HepG2 (cell line): ENCODE measurements around the gene PDP2. TPM values are rescaled to one million over a fixed set of nuclear protein-coding genes. Genes with fewer than 3 reads are reported as not detected.

Experiments used
- ARHGAP35 ChIP-seq: sonication (generic); formaldehyde crosslinking; IDR thresholded peaks from 2 replicates; pipeline ENCODE4 v1.9.0; 2022; ENCODE audit warnings: mild to moderate bottlenecking, inconsistent platforms, moderate library complexity, missing genetic modification reagents, borderline replicate concordance
- CC2D1A ChIP-seq: sonication (generic); formaldehyde crosslinking; IDR thresholded peaks from 2 replicates; pipeline ENCODE4 v1.8.1; 2023; ENCODE audit warnings: mild to moderate bottlenecking, missing genetic modification reagents
- CENPX ChIP-seq: sonication (generic); formaldehyde crosslinking; IDR thresholded peaks from 2 replicates; pipeline ENCODE4 v1.9.0; 2021; ENCODE audit warnings: mild to moderate bottlenecking, missing genetic modification reagents, moderate library complexity
- ERF ChIP-seq: IDR thresholded peaks from 2 replicates; pipeline ENCODE4 v1.6.1; 2018; ENCODE audit warnings: missing biosample characterization, missing genetic modification reagents
- GATAD2A ChIP-seq: IDR thresholded peaks from 2 replicates; pipeline ENCODE4 v1.6.1; 2016
- GZF1 ChIP-seq: sonication (generic); formaldehyde crosslinking; IDR thresholded peaks from 2 replicates; pipeline ENCODE4 v1.5.1; 2020; ENCODE audit warnings: mild to moderate bottlenecking, missing genetic modification reagents
- HOMEZ ChIP-seq: IDR thresholded peaks from 2 replicates; pipeline ENCODE4 v1.6.1; 2016; ENCODE audit warnings: low read depth
- KAT8 ChIP-seq: IDR thresholded peaks from 2 replicates; pipeline ENCODE4 v1.6.1; 2016; ENCODE audit warnings: missing genetic modification reagents, missing compliant biosample characterization
- KDM2A ChIP-seq: sonication (generic); formaldehyde crosslinking; IDR thresholded peaks from 2 replicates; pipeline ENCODE4 v1.4.0; 2020; ENCODE audit warnings: low read depth, missing genetic modification reagents, borderline replicate concordance
- MAZ ChIP-seq, 2 experiments: sonication (generic) in 1 of 2; formaldehyde crosslinking in 1 of 2; IDR thresholded peaks; 2 replicates each; pipeline versions ENCODE4 v1.5.0 to v1.6.1; 2012 to 2020; ENCODE audit warnings: low read depth in 2 of 2, mild to moderate bottlenecking in 2 of 2, borderline replicate concordance in 1 of 2, improper control_type of control experiment in 1 of 2, low read length in 1 of 2, missing genetic modification reagents in 1 of 2, moderate library complexity in 1 of 2
- PAX8 ChIP-seq: sonication (generic); formaldehyde crosslinking; IDR thresholded peaks from 2 replicates; pipeline ENCODE4 v1.8.0; 2022; ENCODE audit warnings: mild to moderate bottlenecking, missing genetic modification reagents, borderline replicate concordance
- PLSCR1 ChIP-seq: sonication (generic); formaldehyde crosslinking; IDR thresholded peaks from 2 replicates; pipeline ENCODE4 v1.5.0; 2020; ENCODE audit warnings: missing genetic modification reagents, mild to moderate bottlenecking, borderline replicate concordance
- SCMH1 ChIP-seq: sonication (generic); formaldehyde crosslinking; IDR thresholded peaks from 2 replicates; pipeline ENCODE4 v1.9.0; 2021; ENCODE audit warnings: missing genetic modification reagents, mild to moderate bottlenecking, borderline replicate concordance
- SIN3B ChIP-seq: fragments of 150-350 bp; IDR thresholded peaks from 2 replicates; pipeline ENCODE4 v1.6.1; 2014; ENCODE audit warnings: low read length
- ZFP36L1 ChIP-seq: sonication (generic); formaldehyde crosslinking; IDR thresholded peaks from 2 replicates; pipeline ENCODE4 v1.8.0; 2022; ENCODE audit warnings: mild to moderate bottlenecking, missing genetic modification reagents, moderate library complexity
- ZNF547 ChIP-seq: sonication (generic); formaldehyde crosslinking; IDR thresholded peaks from 2 replicates; pipeline ENCODE4 v1.5.1; 2020; ENCODE audit warnings: mild to moderate bottlenecking, missing genetic modification reagents
- ZNF574 ChIP-seq: sonication (generic); formaldehyde crosslinking; IDR thresholded peaks from 2 replicates; pipeline ENCODE4 v1.4.0; 2020; ENCODE audit warnings: missing genetic modification reagents
- ZNF781 ChIP-seq: sonication (generic); formaldehyde crosslinking; IDR thresholded peaks from 2 replicates; pipeline ENCODE4 v1.5.1; 2020; ENCODE audit warnings: borderline replicate concordance, mild to moderate bottlenecking, missing genetic modification reagents; ENCODE audit errors: not compliant biosample characterization
- polyA plus RNA-seq, 8 experiments: library from polyadenylated mRNA; depleted of rRNA in 3 of 8; stranded (reverse) in 7 of 8; unstranded in 1 of 8; fragments of >200 nt; fragmentation: Illumina TruSeq in 4 of 8; extraction: Trizol in 4 of 8; gene quantifications; 2 replicates each; pipeline versions ENCODE4 v1.2.1 to v1.2.3, GENCODE V29; 2011 to 2016; ENCODE audit warnings: low read depth in 4 of 8, missing spikeins in 1 of 8, mixed read lengths in 1 of 8; ENCODE audit not compliant: insufficient read depth in 1 of 8
- total RNA-seq, 5 experiments: library from RNA; depleted of rRNA; stranded (reverse); fragments of >200 nt; fragmentation: Illumina TruSeq; extraction: Trizol; gene quantifications; 2 replicates each; pipeline ENCODE4 v1.2.3, GENCODE V29; 2016; ENCODE audit warnings: low read depth in 1 of 5
- TF ChIP-seq, protein P1 (sequence below): sonication (generic); formaldehyde crosslinking; IDR thresholded peaks from 2 replicates; pipeline ENCODE4 v1.5.0; 2020; ENCODE audit warnings: mild to moderate bottlenecking, missing genetic modification reagents
- TF ChIP-seq, protein P2 (sequence below): sonication (generic); formaldehyde crosslinking; IDR thresholded peaks from 2 replicates; pipeline ENCODE4 v1.4.0; 2020; ENCODE audit warnings: missing genetic modification reagents

The PDP2 gene
- total and polyA plus RNA-seq, 2 of the 13 experiments (the other 11 are each of a cell fraction or from before 2014, with no cell fraction given) = 12.8 to 15.8 TPM

DNA sequence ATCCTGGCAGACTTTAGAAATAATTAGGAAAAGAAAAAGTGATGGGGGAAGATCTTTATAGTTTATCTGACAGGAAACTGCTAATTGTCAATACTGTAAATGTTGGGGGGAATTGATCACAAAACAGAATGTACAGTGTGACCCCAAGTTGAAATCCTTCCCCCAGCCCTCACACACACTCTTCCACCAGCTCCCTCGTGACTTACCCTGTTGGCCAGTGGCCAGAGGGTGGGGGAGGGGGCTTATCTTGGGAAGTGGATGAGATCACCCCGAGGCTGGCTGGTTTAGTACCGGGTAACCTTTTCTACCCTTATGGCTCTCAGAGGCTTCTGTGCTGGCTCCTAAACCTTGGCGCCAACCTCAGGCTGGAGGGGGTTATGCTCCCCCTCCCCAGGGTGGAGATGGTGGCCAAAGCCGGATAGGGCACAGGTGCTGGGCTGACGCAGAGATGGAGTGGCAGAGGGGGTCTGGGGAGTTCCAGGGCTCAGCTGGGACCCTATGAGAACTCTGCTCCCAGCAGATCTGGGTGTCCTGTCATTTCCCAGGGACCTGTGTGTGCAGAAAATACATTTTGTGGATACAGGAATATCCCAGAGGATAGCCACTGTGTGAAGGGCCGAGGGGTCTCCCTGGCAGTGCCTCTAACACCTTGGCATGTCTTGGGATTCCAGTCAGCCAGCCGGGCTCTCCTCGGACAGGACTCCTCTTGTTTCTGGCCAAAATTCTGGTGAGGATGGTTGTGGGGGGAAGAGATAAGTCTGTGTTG lies 19.8 kb downstream of the PDP2 start (continued):
- TF ChIP-seq, protein P1, sequence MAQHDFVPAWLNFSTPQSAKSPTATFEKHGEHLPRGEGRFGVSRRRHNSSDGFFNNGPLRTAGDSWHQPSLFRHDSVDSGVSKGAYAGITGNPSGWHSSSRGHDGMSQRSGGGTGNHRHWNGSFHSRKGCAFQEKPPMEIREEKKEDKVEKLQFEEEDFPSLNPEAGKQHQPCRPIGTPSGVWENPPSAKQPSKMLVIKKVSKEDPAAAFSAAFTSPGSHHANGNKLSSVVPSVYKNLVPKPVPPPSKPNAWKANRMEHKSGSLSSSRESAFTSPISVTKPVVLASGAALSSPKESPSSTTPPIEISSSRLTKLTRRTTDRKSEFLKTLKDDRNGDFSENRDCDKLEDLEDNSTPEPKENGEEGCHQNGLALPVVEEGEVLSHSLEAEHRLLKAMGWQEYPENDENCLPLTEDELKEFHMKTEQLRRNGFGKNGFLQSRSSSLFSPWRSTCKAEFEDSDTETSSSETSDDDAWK (CRISPR knock-in tag) = no peak
- TF ChIP-seq ZNF781 (no peak), ZNF574 (no peak), SIN3B (no peak), ZFP36L1 (CRISPR knock-in tag) (no peak), SCMH1 (CRISPR knock-in tag) (no peak), HOMEZ (CRISPR knock-in tag) (no peak), PLSCR1 (CRISPR knock-in tag) (no peak), ZNF547 (CRISPR knock-in tag) (0 out of 2 replicates have a peak, but pooled peaks have one; percentile 9), KAT8 (peak; percentile 29; the same call in 1 of the 2 replicates), MAZ (IDR thresholded peaks at IDR 0.05; ENCODE audit: borderline replicate concordance, low read depth, low read length) (0 out of 2 replicates have a peak, but pooled peaks have one; percentile 24), MAZ (CRISPR knock-in tag; IDR thresholded peaks at IDR 0.05; ENCODE audit: low read depth) (no peak), ARHGAP35 (CRISPR knock-in tag) (no peak), ERF (CRISPR knock-in tag) (no peak), CENPX (CRISPR knock-in tag) (no peak), GATAD2A (peak; percentile 44), KDM2A (CRISPR knock-in tag) (peak; percentile 37; the same call in 1 of the 2 replicates), PAX8 (0 out of 2 replicates have a peak, but pooled peaks have one; percentile 37), GZF1 (CRISPR knock-in tag) (no peak), CC2D1A (CRISPR knock-in tag) (no peak)
- TF ChIP-seq, protein P2, sequence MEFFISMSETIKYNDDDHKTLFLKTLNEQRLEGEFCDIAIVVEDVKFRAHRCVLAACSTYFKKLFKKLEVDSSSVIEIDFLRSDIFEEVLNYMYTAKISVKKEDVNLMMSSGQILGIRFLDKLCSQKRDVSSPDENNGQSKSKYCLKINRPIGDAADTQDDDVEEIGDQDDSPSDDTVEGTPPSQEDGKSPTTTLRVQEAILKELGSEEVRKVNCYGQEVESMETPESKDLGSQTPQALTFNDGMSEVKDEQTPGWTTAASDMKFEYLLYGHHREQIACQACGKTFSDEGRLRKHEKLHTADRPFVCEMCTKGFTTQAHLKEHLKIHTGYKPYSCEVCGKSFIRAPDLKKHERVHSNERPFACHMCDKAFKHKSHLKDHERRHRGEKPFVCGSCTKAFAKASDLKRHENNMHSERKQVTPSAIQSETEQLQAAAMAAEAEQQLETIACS = no peak
